K562 (cell line): ENCODE results near the gene PLEKHA1. TPM values are rescaled to one million over a fixed set of nuclear protein-coding genes. Genes with fewer than 3 reads are reported as not detected.

Experiments used
- ATAC-seq: fragments of 200-7000 bp; cut with Tn5 transposase; 3 replicates; pipeline ENCODE4 v1.9.1; 2020; ENCODE audit warnings: moderate library complexity
- BruUV-seq: library from RNA; stranded (reverse); fragments of 400-500 nt; replicated peaks from 2 replicates; lab custom pipeline; 2021; lab: Mats Ljungman, UMichigan
- CTCF ChIA-PET: fragments of 300-600 bp; formaldehyde crosslinking; extraction: SDS; loops from one replicate; lab custom pipeline; 2021; ENCODE audit warnings: low intra/inter-chr PET ratio; lab: Yijun Ruan, JAX
- POLR2A ChIA-PET: fragments of 300-600, 350-650 bp; sonication (Branson Sonifier 250); formaldehyde crosslinking; extraction: SDS; loops from one replicate; lab custom pipeline; 2021; ENCODE audit warnings: antibody characterized with exemption, inconsistent platforms; lab: Yijun Ruan, JAX
- DNase-seq, 4 experiments: peaks; one replicate each; pipeline versions ENCODE4 v3.0.0 to v3.0.0-alpha.2; 2011 to 2018; ENCODE audit warnings: low spot score in 3 of 4, mixed read lengths in 3 of 4; ENCODE audit errors: extremely low read depth in 1 of 4
- FAIRE-seq: peaks from 2 replicates; lab custom pipeline; 2011; peaks lifted over from hg19 to GRCh38; lab: Jason Lieb, UNC
- H2AFZ ChIP-seq: 2 replicates; pipeline ENCODE4 v1.6.0; 2011; ENCODE audit warnings: low read depth, low read length, control low read depth, inconsistent platforms
- H3K27ac ChIP-seq: fragments of 200-600 bp; 3 replicates; pipeline ENCODE4 v1.8.0; 2011; ENCODE audit warnings: low read depth, mild to moderate bottlenecking, control low read depth, inconsistent platforms, low read length, moderate library complexity, mixed read lengths; ENCODE audit errors: extremely low read depth
- H3K27me3 ChIP-seq, 2 experiments: fragments of 300-600 bp in 1 of 2; 2 replicates in 1 of 2; 3 replicates in 1 of 2; pipeline versions ENCODE4 v1.6.0 to v1.8.0; 2011; ENCODE audit warnings: inconsistent platforms in 2 of 2, low read length in 2 of 2, mild to moderate bottlenecking in 1 of 2, mixed read lengths in 1 of 2, moderate library complexity in 1 of 2; ENCODE audit not compliant: control insufficient read depth in 2 of 2, insufficient read depth in 2 of 2
- H3K36me3 ChIP-seq: fragments of 300-600 bp; 3 replicates; pipeline ENCODE4 v1.8.0; 2011; ENCODE audit warnings: mild to moderate bottlenecking, low read length, inconsistent platforms; ENCODE audit not compliant: control insufficient read depth, insufficient read depth
- H3K4me1 ChIP-seq, 2 experiments: fragments of 200-600 bp in 1 of 2; replicated peaks in 1 of 2; 2 replicates in 1 of 2; 3 replicates in 1 of 2; pipeline versions ENCODE4 v1.5.1 to v1.8.0; 2011; ENCODE audit warnings: inconsistent platforms in 2 of 2, low read length in 2 of 2, mild to moderate bottlenecking in 1 of 2, mixed read lengths in 1 of 2, moderate library complexity in 1 of 2; ENCODE audit not compliant: control insufficient read depth in 2 of 2, insufficient read depth in 2 of 2
- H3K4me2 ChIP-seq: 2 replicates; pipeline ENCODE4 v1.6.1; 2011; ENCODE audit warnings: low read length, control low read depth, inconsistent platforms, mixed read lengths; ENCODE audit not compliant: insufficient read depth
- H3K4me3 ChIP-seq: fragments of 200-600 bp; sonication (generic), shearing (Covaris generic); 2 replicates; pipeline ENCODE4 v1.5.1; 2016; ENCODE audit warnings: control low read depth, inconsistent platforms
- H3K79me2 ChIP-seq: fragments of 200-600 bp; 3 replicates; pipeline ENCODE4 v1.8.0; 2011; ENCODE audit warnings: low read length, inconsistent platforms; ENCODE audit not compliant: control insufficient read depth, insufficient read depth
- H3K9ac ChIP-seq, 2 experiments: 2 replicates each; pipeline versions ENCODE4 v1.6.0 to v1.6.1; 2011; ENCODE audit warnings: low read depth in 2 of 2, low read length in 2 of 2, control low read depth in 1 of 2, inconsistent platforms in 1 of 2, mild to moderate bottlenecking in 1 of 2, mixed read lengths in 1 of 2; ENCODE audit not compliant: insufficient read depth in 1 of 2
- H3K9me1 ChIP-seq: one replicate; pipeline ENCODE4 v1.6.0; 2011; ENCODE audit warnings: inconsistent platforms, mild to moderate bottlenecking, low read length, moderate library complexity; ENCODE audit not compliant: control insufficient read depth, insufficient read depth
- H3K9me3 ChIP-seq: replicated peaks from 2 replicates; pipeline ENCODE4 v1.5.1; 2011; ENCODE audit warnings: low read depth, low read length, inconsistent platforms; ENCODE audit not compliant: control insufficient read depth, insufficient read depth
- H4K20me1 ChIP-seq: replicated peaks from 2 replicates; pipeline ENCODE4 v1.6.1; 2011; ENCODE audit warnings: low read length, inconsistent platforms, mixed read lengths; ENCODE audit not compliant: control insufficient read depth, insufficient read depth
- BRD4 ChIP-seq: fragments of 200-600 bp; sonication (generic); IDR thresholded peaks from 2 replicates; pipeline ENCODE4 v1.6.1; 2017; ENCODE audit warnings: inconsistent platforms
- CBX5 ChIP-seq: IDR thresholded peaks from 2 replicates; pipeline ENCODE4 v1.6.1; 2014; ENCODE audit warnings: low read depth, borderline replicate concordance
- IRF2 ChIP-seq: sonication (generic); formaldehyde crosslinking; IDR thresholded peaks from 2 replicates; pipeline ENCODE4 v1.8.1; 2022; ENCODE audit warnings: mild to moderate bottlenecking, missing genetic modification reagents
- JUND ChIP-seq, 2 experiments: IDR thresholded peaks; 2 replicates in 1 of 2; 3 replicates in 1 of 2; pipeline ENCODE4 v1.6.1; 2011; ENCODE audit warnings: borderline replicate concordance in 2 of 2, low read depth in 2 of 2, low read length in 2 of 2, improper control_type of control experiment in 1 of 2, missing biosample characterization in 1 of 2, missing genetic modification characterization in 1 of 2, missing genetic modification reagents in 1 of 2
- LEF1 ChIP-seq: fragments of 450-650 bp; IDR thresholded peaks from 2 replicates; pipeline ENCODE4 v1.6.1; 2016; ENCODE audit warnings: mild to moderate bottlenecking
- PCBP1 ChIP-seq: fragments of 200-400 bp; formaldehyde crosslinking; IDR thresholded peaks from 2 replicates; pipeline ENCODE4 v1.6.1; 2018; ENCODE audit warnings: mild to moderate bottlenecking, low read depth, low read length; ENCODE audit not compliant: poor library complexity, severe bottlenecking
- POU5F1 ChIP-seq: fragments of 150-350 bp; IDR thresholded peaks from 2 replicates; pipeline ENCODE4 v1.6.1; 2014; ENCODE audit warnings: borderline replicate concordance, low read length, low read depth, mild to moderate bottlenecking; ENCODE audit not compliant: partially characterized antibody
- STAG1 ChIP-seq: sonication (generic); formaldehyde crosslinking; IDR thresholded peaks from 2 replicates; pipeline ENCODE4 v1.5.0; 2020; ENCODE audit warnings: missing genetic modification reagents, borderline replicate concordance
- XRCC4 ChIP-seq: IDR thresholded peaks from one replicate; pipeline ENCODE4 v1.6.1; 2011; ENCODE audit not compliant: insufficient read depth, insufficient read length; ENCODE audit errors: extremely low read depth
- ZNF12 ChIP-seq: sonication (generic); formaldehyde crosslinking; IDR thresholded peaks from 2 replicates; pipeline ENCODE4 v1.4.0; 2020; ENCODE audit warnings: mild to moderate bottlenecking, missing genetic modification reagents
- ZNF23 ChIP-seq: fragments of 250-450 bp; sonication (Bioruptor Pico); IDR thresholded peaks from 2 replicates; pipeline ENCODE4 v1.4.0; 2020; ENCODE audit warnings: mild to moderate bottlenecking
- ZNF445 ChIP-seq: fragments of 250-450 bp; sonication (Bioruptor Pico); IDR thresholded peaks from 2 replicates; pipeline ENCODE4 v1.4.0; 2020; ENCODE audit warnings: low read depth, mild to moderate bottlenecking, moderate library complexity
- WGBS: fragments of 100-300 bp; shearing (Covaris generic); methylation state at CpG from one replicate; pipeline ENCODE4 v1.1.6; 2016; ENCODE audit warnings: low coverage, mixed read lengths; ENCODE audit not compliant: insufficient coverage; ENCODE audit errors: missing lambda C conversion rate; 5-methylcytosine and 5-hydroxymethylcytosine counted together
- in situ Hi-C: fragments of 300-500 bp; cut with MboI; formaldehyde crosslinking; loops from 4 replicates; pipeline ENCODE4 v1.15.0; 2018; ENCODE audit warnings: inconsistent platforms, mixed read lengths
- intact Hi-C: fragments of 100-400 bp; cut with micrococcal nuclease; formaldehyde crosslinking; loops from 2 replicates; pipeline ENCODE4 v1.14.2; 2022
- polyA plus RNA-seq, 8 experiments: library from polyadenylated mRNA; depleted of rRNA in 4 of 8; stranded (reverse) in 5 of 8; unstranded in 3 of 8; fragments of >200 nt; fragmentation: Nextera tagmentation in 2 of 8; fragmentation: Illumina TruSeq in 1 of 8; extraction: Ambion mirVana in 2 of 8; extraction: Trizol in 1 of 8; gene quantifications; 2 replicates each; pipeline versions ENCODE4 v1.2.1 to v1.2.3, GENCODE V29; 2011 to 2014; ENCODE audit warnings: inconsistent platforms in 1 of 8, missing spikeins in 1 of 8
- total RNA-seq, 7 experiments: library from RNA; depleted of rRNA in 6 of 7; stranded (reverse); fragments of >200 nt in 6 of 7; fragmentation: Illumina TruSeq in 2 of 7; extraction: Trizol in 2 of 7; gene quantifications; 2 replicates each; pipeline versions ENCODE4 v1.2.1 to v1.2.3, GENCODE V29; 2011 to 2021; ENCODE audit warnings: low replicate concordance in 1 of 7
- TF ChIP-seq, protein P1 (sequence below): IDR thresholded peaks from 2 replicates; pipeline ENCODE4 v1.6.1; 2011; ENCODE audit not compliant: insufficient read length; ENCODE audit errors: extremely low read depth
- TF ChIP-seq, protein P2 (sequence below): sonication (generic); formaldehyde crosslinking; IDR thresholded peaks from 2 replicates; pipeline ENCODE4 v1.8.0; 2022; ENCODE audit warnings: mild to moderate bottlenecking, missing genetic modification reagents
- TF ChIP-seq, protein P3 (sequence below): fragments of 150-350 bp; conservative IDR thresholded peaks from 2 replicates; pipeline ENCODE4 v1.6.1; 2014; ENCODE audit warnings: low read length
- TF ChIP-seq, protein P4 (sequence below): fragments of 450-650 bp; formaldehyde crosslinking; IDR thresholded peaks from 2 replicates; pipeline ENCODE4 v1.4.0; 2020; ENCODE audit warnings: mild to moderate bottlenecking, moderate library complexity
- TF ChIP-seq, protein P5 (sequence below): sonication (generic); formaldehyde crosslinking; IDR thresholded peaks from 2 replicates; pipeline ENCODE4 v1.5.0; 2020; ENCODE audit warnings: missing genetic modification reagents

PLEKHA1 gene
- total and polyA plus RNA-seq, 9 of the 15 experiments (the other 6 are each of a cell fraction or from before 2014, with no cell fraction given), result 0.05 to 4.7 (median 1.0) TPM

DNA sequence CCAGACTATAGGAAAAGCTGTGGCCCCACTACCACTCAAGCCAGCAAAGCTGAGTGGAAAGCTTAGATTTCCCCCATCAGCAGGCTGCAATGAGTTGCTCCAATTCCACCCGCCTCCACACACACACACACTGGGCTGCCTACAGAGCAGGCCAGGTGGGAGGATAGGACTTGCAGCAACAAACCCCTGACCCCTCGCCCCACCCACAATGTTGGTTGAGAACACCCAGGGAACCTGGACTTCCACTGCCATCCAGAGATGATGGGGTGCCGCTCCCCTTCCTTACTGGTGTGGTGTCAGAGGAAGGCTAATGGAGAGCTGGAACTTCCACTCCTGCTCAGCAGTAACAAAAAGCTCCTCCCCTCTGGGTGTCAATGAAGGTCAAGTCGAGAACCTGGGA lies 16.8 kb upstream of the PLEKHA1 start:
- Histone ChIP-seq H3K27ac (no peak overlapping the region), H3K79me2 (no peaks in the 10 kb centered on the region), H3K27me3 (peaks cover 0 to 6% of the 10 kb centered on the region in 2 experiments; a peak in 1 of 5 replicates), H4K20me1 (no peaks in the 10 kb centered on the region), H3K9ac (no peak overlapping the region), H3K9me1 (no peaks in the 10 kb centered on the region), H3K4me2 (no peak overlapping the region), H3K9me3 (no peaks in the 10 kb centered on the region), H3K4me3 (no peak overlapping the region), H3K36me3 (no peaks in the 10 kb centered on the region), H2AFZ (no peak overlapping the region), H3K4me1 (no peaks in the 10 kb centered on the region)
- intact Hi-C loops, result no loop called here
- in situ Hi-C loops, result no loop called here
- FAIRE-seq (no peak), ATAC-seq (no peak), DNase-seq (no peak)
- ChIA-PET CTCF (no interaction called here), POLR2A (no interaction called here)
- 0% methylated on average over 3 of the region's 4 CpGs for WGBS
- BruUV-seq, result no TSS peak
- no peak for TF ChIP-seq PCBP1
- no peak for TF ChIP-seq BRD4
- TF ChIP-seq, protein P1, sequence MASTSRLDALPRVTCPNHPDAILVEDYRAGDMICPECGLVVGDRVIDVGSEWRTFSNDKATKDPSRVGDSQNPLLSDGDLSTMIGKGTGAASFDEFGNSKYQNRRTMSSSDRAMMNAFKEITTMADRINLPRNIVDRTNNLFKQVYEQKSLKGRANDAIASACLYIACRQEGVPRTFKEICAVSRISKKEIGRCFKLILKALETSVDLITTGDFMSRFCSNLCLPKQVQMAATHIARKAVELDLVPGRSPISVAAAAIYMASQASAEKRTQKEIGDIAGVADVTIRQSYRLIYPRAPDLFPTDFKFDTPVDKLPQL, result no peak
- TF ChIP-seq, protein P2, sequence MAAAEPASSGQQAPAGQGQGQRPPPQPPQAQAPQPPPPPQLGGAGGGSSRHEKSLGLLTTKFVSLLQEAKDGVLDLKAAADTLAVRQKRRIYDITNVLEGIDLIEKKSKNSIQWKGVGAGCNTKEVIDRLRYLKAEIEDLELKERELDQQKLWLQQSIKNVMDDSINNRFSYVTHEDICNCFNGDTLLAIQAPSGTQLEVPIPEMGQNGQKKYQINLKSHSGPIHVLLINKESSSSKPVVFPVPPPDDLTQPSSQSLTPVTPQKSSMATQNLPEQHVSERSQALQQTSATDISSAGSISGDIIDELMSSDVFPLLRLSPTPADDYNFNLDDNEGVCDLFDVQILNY (CRISPR knock-in tag), result no peak
- no peak for TF ChIP-seq CBX5
- TF ChIP-seq, protein P3, sequence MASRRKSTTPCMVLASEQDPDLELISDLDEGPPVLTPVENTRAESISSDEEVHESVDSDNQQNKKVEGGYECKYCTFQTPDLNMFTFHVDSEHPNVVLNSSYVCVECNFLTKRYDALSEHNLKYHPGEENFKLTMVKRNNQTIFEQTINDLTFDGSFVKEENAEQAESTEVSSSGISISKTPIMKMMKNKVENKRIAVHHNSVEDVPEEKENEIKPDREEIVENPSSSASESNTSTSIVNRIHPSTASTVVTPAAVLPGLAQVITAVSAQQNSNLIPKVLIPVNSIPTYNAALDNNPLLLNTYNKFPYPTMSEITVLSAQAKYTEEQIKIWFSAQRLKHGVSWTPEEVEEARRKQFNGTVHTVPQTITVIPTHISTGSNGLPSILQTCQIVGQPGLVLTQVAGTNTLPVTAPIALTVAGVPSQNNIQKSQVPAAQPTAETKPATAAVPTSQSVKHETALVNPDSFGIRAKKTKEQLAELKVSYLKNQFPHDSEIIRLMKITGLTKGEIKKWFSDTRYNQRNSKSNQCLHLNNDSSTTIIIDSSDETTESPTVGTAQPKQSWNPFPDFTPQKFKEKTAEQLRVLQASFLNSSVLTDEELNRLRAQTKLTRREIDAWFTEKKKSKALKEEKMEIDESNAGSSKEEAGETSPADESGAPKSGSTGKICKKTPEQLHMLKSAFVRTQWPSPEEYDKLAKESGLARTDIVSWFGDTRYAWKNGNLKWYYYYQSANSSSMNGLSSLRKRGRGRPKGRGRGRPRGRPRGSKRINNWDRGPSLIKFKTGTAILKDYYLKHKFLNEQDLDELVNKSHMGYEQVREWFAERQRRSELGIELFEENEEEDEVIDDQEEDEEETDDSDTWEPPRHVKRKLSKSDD, result no peak
- no peak for TF ChIP-seq ZNF445 (CRISPR knock-in tag)
- no peak for TF ChIP-seq LEF1
- TF ChIP-seq JUND (IDR thresholded peaks at IDR 0.05; ENCODE audit: borderline replicate concordance, low read depth, low read length), result no peak
- no peak for TF ChIP-seq JUND (tag; IDR thresholded peaks at IDR 0.05; ENCODE audit: borderline replicate concordance, low read depth, low read length)
- TF ChIP-seq, protein P4, sequence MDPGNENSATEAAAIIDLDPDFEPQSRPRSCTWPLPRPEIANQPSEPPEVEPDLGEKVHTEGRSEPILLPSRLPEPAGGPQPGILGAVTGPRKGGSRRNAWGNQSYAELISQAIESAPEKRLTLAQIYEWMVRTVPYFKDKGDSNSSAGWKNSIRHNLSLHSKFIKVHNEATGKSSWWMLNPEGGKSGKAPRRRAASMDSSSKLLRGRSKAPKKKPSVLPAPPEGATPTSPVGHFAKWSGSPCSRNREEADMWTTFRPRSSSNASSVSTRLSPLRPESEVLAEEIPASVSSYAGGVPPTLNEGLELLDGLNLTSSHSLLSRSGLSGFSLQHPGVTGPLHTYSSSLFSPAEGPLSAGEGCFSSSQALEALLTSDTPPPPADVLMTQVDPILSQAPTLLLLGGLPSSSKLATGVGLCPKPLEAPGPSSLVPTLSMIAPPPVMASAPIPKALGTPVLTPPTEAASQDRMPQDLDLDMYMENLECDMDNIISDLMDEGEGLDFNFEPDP (CRISPR knock-in tag), result no peak
- TF ChIP-seq STAG1 (CRISPR knock-in tag), result no peak
- TF ChIP-seq XRCC4, result no peak
- no peak for TF ChIP-seq ZNF12
- TF ChIP-seq, protein P5, sequence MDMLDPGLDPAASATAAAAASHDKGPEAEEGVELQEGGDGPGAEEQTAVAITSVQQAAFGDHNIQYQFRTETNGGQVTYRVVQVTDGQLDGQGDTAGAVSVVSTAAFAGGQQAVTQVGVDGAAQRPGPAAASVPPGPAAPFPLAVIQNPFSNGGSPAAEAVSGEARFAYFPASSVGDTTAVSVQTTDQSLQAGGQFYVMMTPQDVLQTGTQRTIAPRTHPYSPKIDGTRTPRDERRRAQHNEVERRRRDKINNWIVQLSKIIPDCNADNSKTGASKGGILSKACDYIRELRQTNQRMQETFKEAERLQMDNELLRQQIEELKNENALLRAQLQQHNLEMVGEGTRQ (CRISPR knock-in tag), result no peak
- TF ChIP-seq IRF2 (CRISPR knock-in tag), result no peak
- TF ChIP-seq POU5F1, result no peak
- TF ChIP-seq ZNF23 (CRISPR knock-in tag), result no peak
